ENCODE results near the gene SPHK2.
"Not testable (repeated sequence)": the region's sequence is repeated elsewhere in the genome, so short reads cannot be mapped to it uniquely, and the experiment has no call there.

The SPHK2 gene

DNA sequence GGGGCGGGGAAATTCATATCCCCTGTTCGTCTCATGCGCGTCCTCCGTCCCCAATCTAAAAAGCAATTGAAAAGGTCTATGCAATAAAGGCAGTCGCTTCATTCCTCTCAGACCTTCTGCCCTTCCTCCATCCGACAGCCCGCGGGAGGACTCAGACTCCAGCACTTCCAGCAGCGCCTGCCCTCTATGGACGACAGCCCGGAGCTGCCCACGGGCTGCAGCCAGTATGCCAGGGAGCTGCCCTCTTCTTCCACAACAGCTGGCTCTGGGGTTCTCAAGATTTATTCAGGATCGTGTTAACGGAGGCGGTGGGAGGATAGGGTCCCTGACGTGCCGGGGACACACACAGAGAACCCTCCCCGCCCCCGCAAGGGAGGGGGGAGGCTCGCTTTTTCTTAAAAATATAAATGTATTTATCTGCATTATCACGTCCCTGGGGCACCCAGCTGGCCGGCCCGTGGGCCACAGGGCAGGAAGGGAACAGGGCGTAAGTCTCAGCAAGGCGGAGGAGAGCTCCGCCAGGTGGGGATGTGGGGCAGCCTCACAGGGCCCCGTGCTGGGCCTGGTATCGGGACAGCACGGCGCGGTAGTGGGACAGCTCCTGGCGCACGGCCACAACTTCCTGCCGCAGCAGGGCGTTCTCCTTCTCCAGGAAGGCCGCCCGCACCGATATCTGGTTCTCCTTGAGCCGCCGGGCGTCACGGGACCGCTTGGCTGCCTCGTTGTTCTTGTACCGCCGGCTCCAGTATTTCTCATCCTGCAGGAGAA lies 11.2 kb downstream of the SPHK2 start:
- Histone ChIP-seq H3K27ac (peak overlapping the region; percentile 63), H3K4me3 (peak overlapping the region; percentile 27), H3K9ac (peak overlapping the region; percentile 66; the same call in 1 of the 2 replicates), H3K4me2 (peak overlapping the region; percentile 100), H3K4me1 (peaks cover 59% of the 10 kb centered on the region), H3K9me3 (no peaks in the 10 kb centered on the region), H3K36me3 (peaks cover 76% of the 10 kb centered on the region), H3K27me3 (no peaks in the 10 kb centered on the region), H4K20me1 (peaks cover 27% of the 10 kb centered on the region)
- TF ChIP-seq Cebpa-rat (IDR thresholded peaks at IDR 0.05): no peak

GRCh38 chr19:48631225-48631624 lies 11.9 kb downstream of the SPHK2 start:
- peak overlapping the region; percentile 63 for H3K27ac ChIP-seq
- H3K4me2 ChIP-seq: peak overlapping the region; percentile 100
- H3K9ac ChIP-seq: peak overlapping the region; percentile 66; the same call in 1 of the 2 replicates
- no peaks in the 10 kb centered on the region for H3K27me3 ChIP-seq
- H3K9me3 ChIP-seq: no peaks in the 10 kb centered on the region
- peak overlapping the region; percentile 27; the same call in 1 of the 2 replicates for H3K4me3 ChIP-seq
- no peak for TF ChIP-seq Cebpa-rat (IDR thresholded peaks at IDR 0.05)
- H3K36me3 ChIP-seq: peaks cover 68% of the 10 kb centered on the region
- peaks cover 27% of the 10 kb centered on the region for H4K20me1 ChIP-seq
- H3K4me1 ChIP-seq: peaks cover 59% of the 10 kb centered on the region

GRCh38 chr19:48632286-48632685 lies 13.0 kb downstream of the SPHK2 start:
- Histone ChIP-seq H3K36me3 (peaks cover 62% of the 10 kb centered on the region), H3K4me2 (peak overlapping the region; percentile 100), H3K27ac (peak overlapping the region; percentile 94), H3K9ac (peak overlapping the region; percentile 83; the same call in 1 of the 2 replicates), H3K4me3 (peak overlapping the region; percentile 89; the same call in 1 of the 2 replicates), H4K20me1 (peaks cover 33% of the 10 kb centered on the region), H3K4me1 (peaks cover 59% of the 10 kb centered on the region)
- H3K27me3 ChIP-seq, H3K9me3 ChIP-seq: not testable (repeated sequence)

GRCh38 chr19:48632692-48633147 lies 13.4 kb downstream of the SPHK2 start:
- no peaks in the 10 kb centered on the region for H3K9me3 ChIP-seq
- peak overlapping the region; percentile 89 for H3K4me3 ChIP-seq
- peaks cover 33% of the 10 kb centered on the region for H4K20me1 ChIP-seq
- no peak for TF ChIP-seq Cebpa-rat (IDR thresholded peaks at IDR 0.05)
- peak overlapping the region; percentile 83 for H3K9ac ChIP-seq
- peak overlapping the region; percentile 94 for H3K27ac ChIP-seq
- H3K36me3 ChIP-seq: peaks cover 57% of the 10 kb centered on the region
- peaks cover 59% of the 10 kb centered on the region for H3K4me1 ChIP-seq
- no peaks in the 10 kb centered on the region for H3K27me3 ChIP-seq
- peak overlapping the region; percentile 100 for H3K4me2 ChIP-seq

DNA sequence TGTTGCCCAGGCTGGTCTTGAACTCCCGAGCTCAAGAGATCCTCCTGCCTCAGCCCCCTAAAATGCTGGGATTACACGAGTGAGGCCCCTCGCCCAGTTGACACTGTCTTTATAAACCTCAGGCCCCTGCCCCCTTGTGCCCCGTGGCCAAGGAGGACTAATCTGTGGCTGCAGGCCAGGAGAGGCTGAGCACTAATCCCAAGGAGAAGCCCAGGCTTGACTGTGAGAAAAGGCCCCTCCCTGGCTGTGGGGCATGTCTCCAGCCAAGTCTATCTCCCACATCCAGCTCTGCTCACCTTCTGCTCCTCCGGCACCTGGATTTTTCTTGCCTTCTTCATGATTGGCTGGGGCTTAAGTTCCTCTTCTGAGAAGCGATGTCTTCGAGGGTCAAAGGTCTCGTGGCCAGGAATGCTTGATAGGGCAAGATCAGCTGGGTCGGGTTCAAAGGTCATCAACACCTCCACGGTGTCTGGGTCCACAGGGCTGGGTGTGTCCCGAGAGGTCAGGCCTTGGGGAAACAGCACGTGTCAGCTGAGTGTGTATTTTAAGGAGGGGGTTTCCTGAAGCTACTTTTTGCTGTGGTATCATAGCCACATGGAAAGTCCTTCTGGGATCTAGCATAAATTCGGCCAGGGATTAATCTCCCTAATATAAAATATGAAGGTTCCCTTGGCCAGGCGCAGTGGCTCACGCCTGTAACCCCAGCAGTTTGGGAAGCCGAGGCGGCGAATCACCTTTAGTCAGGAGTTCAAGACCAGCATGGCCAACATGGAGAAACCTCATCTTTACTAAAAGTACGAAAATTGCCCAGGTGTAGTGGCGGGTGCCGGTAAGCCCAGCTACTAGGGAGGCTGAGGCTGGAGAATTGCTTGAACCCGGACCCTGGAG lies 14.1 kb downstream of the SPHK2 start:
- H3K27me3 ChIP-seq: no peaks in the 10 kb centered on the region
- peaks cover 51% of the 10 kb centered on the region for H3K36me3 ChIP-seq
- H3K9ac ChIP-seq: peak overlapping the region; percentile 83
- H3K4me3 ChIP-seq: peak overlapping the region; percentile 89
- H3K4me2 ChIP-seq: peak overlapping the region; percentile 100
- peak overlapping the region; percentile 94 for H3K27ac ChIP-seq
- TF ChIP-seq Cebpa-rat (IDR thresholded peaks at IDR 0.05): no peak
- peaks cover 60% of the 10 kb centered on the region for H3K4me1 ChIP-seq
- H4K20me1 ChIP-seq: peaks cover 33% of the 10 kb centered on the region
- H3K9me3 ChIP-seq: no peaks in the 10 kb centered on the region

DNA sequence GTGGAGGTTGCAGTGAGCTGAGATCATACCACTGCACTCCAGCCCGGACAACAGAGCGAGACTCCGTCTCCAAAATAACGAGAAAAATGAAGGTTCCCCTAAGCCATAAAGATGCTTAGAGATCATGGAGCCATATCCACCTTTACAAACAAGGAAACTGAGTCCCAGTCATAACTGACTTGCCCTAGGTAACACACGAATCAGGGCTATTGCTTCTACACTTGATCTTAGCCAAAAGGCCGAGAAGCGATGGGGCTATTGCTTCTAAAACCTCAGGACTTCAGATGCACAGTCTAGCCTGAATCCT lies 14.7 kb downstream of the SPHK2 start:
- peak overlapping the region; percentile 94 for H3K27ac ChIP-seq

GRCh38 chr19:48634424-48635262 lies 15.3 kb downstream of the SPHK2 start:
- Histone ChIP-seq H3K9me3 (no peaks in the 10 kb centered on the region), H3K4me3 (peak overlapping the region; percentile 89), H3K4me2 (peak overlapping the region; percentile 100), H3K27me3 (no peaks in the 10 kb centered on the region), H3K27ac (peak overlapping the region; percentile 94), H3K9ac (peak overlapping the region; percentile 83), H4K20me1 (peaks cover 28% of the 10 kb centered on the region), H3K36me3 (peaks cover 38% of the 10 kb centered on the region), H3K4me1 (peaks cover 69% of the 10 kb centered on the region)
- TF ChIP-seq Cebpa-rat (IDR thresholded peaks at IDR 0.05): no peak

More for the DNA sequence above, 14.7 kb downstream of the SPHK2 start:
- H3K4me3 ChIP-seq: peak overlapping the region; percentile 89
- peak overlapping the region; percentile 83 for H3K9ac ChIP-seq
- peaks cover 45% of the 10 kb centered on the region for H3K36me3 ChIP-seq
- no peak for TF ChIP-seq Cebpa-rat (IDR thresholded peaks at IDR 0.05)
- H3K27me3 ChIP-seq: no peaks in the 10 kb centered on the region
- H4K20me1 ChIP-seq: peaks cover 33% of the 10 kb centered on the region
- peaks cover 66% of the 10 kb centered on the region for H3K4me1 ChIP-seq
- no peaks in the 10 kb centered on the region for H3K9me3 ChIP-seq
- H3K4me2 ChIP-seq: peak overlapping the region; percentile 100

- peaks cover 21% of the 10 kb centered on the region for H4K20me1 ChIP-seq
- peak overlapping the region; percentile 89 for H3K4me3 ChIP-seq
- peak overlapping the region; percentile 88 for H3K9ac ChIP-seq
- TF ChIP-seq Cebpa-rat (IDR thresholded peaks at IDR 0.05): no peak
- H3K4me1 ChIP-seq: peaks cover 61% of the 10 kb centered on the region
- H3K27me3 ChIP-seq: no peaks in the 10 kb centered on the region
- H3K36me3 ChIP-seq: peaks cover 30% of the 10 kb centered on the region
- no peaks in the 10 kb centered on the region for H3K9me3 ChIP-seq
- H3K4me2 ChIP-seq: peak overlapping the region; percentile 100
- peak overlapping the region; percentile 94 for H3K27ac ChIP-seq
These were observed 16.1 kb downstream of the SPHK2 start for GRCh38 chr19:48635263-48635965.

Measured in BLaER1 (cell line).